Aorta (tissue), 5 donors: ENCODE data around the gene PVALB. TPM values are rescaled to one million over a fixed set of nuclear protein-coding genes. Genes with fewer than 3 reads are reported as not detected.

Experiments used
- ATAC-seq: fragments of 200-7000 bp; cut with Tn5 transposase; one replicate; pipeline ENCODE4 v1.9.1; 2022; ENCODE audit warnings: moderate library complexity; ENCODE audit not compliant: low FRiP score
- DNase-seq, 2 donors: peaks; one replicate each; pipeline ENCODE4 v3.0.0-alpha.2; 2020
- H3K27ac ChIP-seq, 2 donors: one replicate each; pipeline ENCODE4 v1.5.1; 2013; ENCODE audit warnings: low read length in 2 of 2, mild to moderate bottlenecking in 2 of 2, moderate library complexity in 2 of 2, control low read depth in 1 of 2, inconsistent platforms in 1 of 2, low read depth in 1 of 2
- H3K27me3 ChIP-seq, 2 donors: one replicate each; pipeline ENCODE4 v1.6.1; 2013; ENCODE audit warnings: control low read depth in 1 of 2, low read length in 1 of 2, mild to moderate bottlenecking in 1 of 2, moderate library complexity in 1 of 2; ENCODE audit not compliant: insufficient read depth in 2 of 2, control insufficient read depth in 1 of 2
- H3K36me3 ChIP-seq, 2 donors: one replicate each; pipeline ENCODE4 v1.6.1; 2013; ENCODE audit warnings: control low read depth in 1 of 2, low read length in 1 of 2, mild to moderate bottlenecking in 1 of 2; ENCODE audit not compliant: insufficient read depth in 2 of 2, control insufficient read depth in 1 of 2
- H3K4me1 ChIP-seq, 2 donors: one replicate each; pipeline ENCODE4 v1.6.1; 2013; ENCODE audit warnings: low read length in 2 of 2, control low read depth in 1 of 2, mild to moderate bottlenecking in 1 of 2, moderate library complexity in 1 of 2; ENCODE audit not compliant: insufficient read depth in 2 of 2, control insufficient read depth in 1 of 2
- H3K4me3 ChIP-seq, 2 donors: one replicate each; pipeline ENCODE4 v1.5.1; 2013; ENCODE audit warnings: low read length in 2 of 2, control low read depth in 1 of 2, mild to moderate bottlenecking in 1 of 2
- H3K9me3 ChIP-seq: one replicate; pipeline ENCODE4 v1.6.1; 2013; ENCODE audit warnings: mild to moderate bottlenecking, low read length; ENCODE audit not compliant: control insufficient read depth
- WGBS, 2 donors: extraction: QIAGEN DNeasy Blood & Tissue Kit; methylation state at CpG; one replicate each; pipeline ENCODE4 v1.1.7; 2013; 5-methylcytosine and 5-hydroxymethylcytosine counted together
- intact Hi-C, 2 donors: fragments of 100-400 bp; cut with DNase I; formaldehyde crosslinking; loops; one replicate each; pipeline versions ENCODE4 v1.14.2 to v1.15.0; 2022
- polyA plus RNA-seq, 2 donors: library from polyadenylated mRNA; stranded (reverse); fragments of 200-250 nt; gene quantifications; one replicate each; pipeline ENCODE4 v1.2.3, GENCODE V29; 2013
- total RNA-seq, 2 donors: library from RNA; stranded (reverse); fragmentation: NEBNext Ultra II Directional; extraction: Animal tissue kit (Norgen Biotek cat#: 25700); gene quantifications; one replicate each; pipeline ENCODE4 v1.2.1, GENCODE V29; 2021
- donor health status: healthy with polysubstance abuse.
- donor health status: Bipolar disorder and iron deficiency.
- donor health status: DM: no; HTN: no; CAD: no.
- donor health status: DM: no; HTN: no; CAD: no.
- donor health status: DM: yes; HTN: yes; CAD: no.

Gene PVALB
- total and polyA plus RNA-seq, 4 donors = not detected

- Histone ChIP-seq H3K9me3 (no peaks in the 10 kb centered on the region), H3K4me3 (no peak overlapping the region), H3K27me3 (no peaks in the 10 kb centered on the region), H3K27ac (no peak overlapping the region), H3K4me1 (no peaks in the 10 kb centered on the region), H3K36me3 (no peaks in the 10 kb centered on the region)
- intact Hi-C loops = no loop called here
- DNase-seq (no peak), ATAC-seq (no peak)
- WGBS, 2 donors = 93 to 95% methylated on average over 5 of the region's 5 CpGs
These were observed 48.7 kb downstream of the PVALB start for GRCh38 chr22:36768141-36768540.

DNA sequence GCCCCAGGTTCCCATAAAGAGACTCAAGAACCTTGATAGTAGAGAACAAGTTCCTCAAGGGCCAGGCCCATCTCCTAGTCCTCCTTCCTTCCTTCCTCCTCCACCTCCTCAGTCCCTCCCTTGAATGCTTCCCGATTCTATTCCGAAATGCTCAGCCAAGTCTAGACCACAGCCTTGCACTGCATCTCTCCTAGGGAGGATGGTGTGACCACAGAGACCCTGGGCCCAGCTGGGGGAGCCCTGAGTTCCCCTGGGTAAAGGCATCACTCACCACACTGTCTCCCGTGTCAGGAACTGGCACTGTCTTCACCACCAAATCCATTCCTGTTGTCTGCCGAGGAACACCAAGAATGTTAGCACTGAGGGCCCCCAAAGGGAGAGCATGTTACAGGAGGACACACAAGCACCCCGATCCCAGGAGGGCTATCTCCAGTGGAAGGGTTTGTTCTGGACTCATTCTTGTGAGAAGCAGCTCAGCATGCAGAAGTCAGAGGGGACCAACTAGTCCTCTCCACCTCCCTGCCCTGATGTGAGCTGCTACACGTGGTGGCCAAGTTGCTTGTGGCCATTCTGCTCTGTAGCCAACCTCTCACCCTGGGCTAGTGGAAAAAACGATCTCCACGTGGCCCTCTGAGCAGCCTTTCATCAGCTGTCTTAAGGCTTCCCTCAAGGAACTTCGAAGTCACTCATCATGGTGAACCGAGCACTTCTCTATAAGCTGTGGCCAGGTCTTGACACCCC, 49.6 kb downstream of the PVALB start:
- H3K9me3 ChIP-seq = no peaks in the 10 kb centered on the region
- WGBS, 2 donors = 90 to 91% methylated on average over 10 of the region's 10 CpGs
- H3K27ac ChIP-seq = no peak overlapping the region
- ATAC-seq = no peak
- DNase-seq = peak in 1 of 2 donors; percentile 15
- intact Hi-C loops = no loop called here
- no peaks in the 10 kb centered on the region for H3K27me3 ChIP-seq
- no peak overlapping the region for H3K4me3 ChIP-seq
- H3K36me3 ChIP-seq = no peaks in the 10 kb centered on the region
- H3K4me1 ChIP-seq = no peaks in the 10 kb centered on the region

GRCh38 chr22:36765943-36766450, 50.8 kb downstream of the PVALB start:
- Histone ChIP-seq H3K4me3 (no peak overlapping the region), H3K27ac (no peak overlapping the region), H3K27me3 (no peaks in the 10 kb centered on the region), H3K4me1 (no peaks in the 10 kb centered on the region), H3K36me3 (no peaks in the 10 kb centered on the region), H3K9me3 (no peaks in the 10 kb centered on the region)
- DNase-seq (peak in 1 of 2 donors; percentile 5), ATAC-seq (peak; percentile 37)
- 78 to 80% methylated on average over 11 of the region's 11 CpGs for WGBS, 2 donors
- intact Hi-C loops = no loop called here

GRCh38 chr22:36765131-36765942, 51.5 kb downstream of the PVALB start:
- intact Hi-C loops = no loop called here
- no peak overlapping the region for H3K27ac ChIP-seq
- H3K4me1 ChIP-seq = no peaks in the 10 kb centered on the region
- 92 to 93% methylated on average over 17 of the region's 17 CpGs for WGBS, 2 donors
- no peaks in the 10 kb centered on the region for H3K9me3 ChIP-seq
- no peak overlapping the region for H3K4me3 ChIP-seq
- H3K36me3 ChIP-seq = no peaks in the 10 kb centered on the region
- H3K27me3 ChIP-seq = no peaks in the 10 kb centered on the region
- DNase-seq (peak in 1 of 2 donors; percentile 19), ATAC-seq (no peak)

DNA sequence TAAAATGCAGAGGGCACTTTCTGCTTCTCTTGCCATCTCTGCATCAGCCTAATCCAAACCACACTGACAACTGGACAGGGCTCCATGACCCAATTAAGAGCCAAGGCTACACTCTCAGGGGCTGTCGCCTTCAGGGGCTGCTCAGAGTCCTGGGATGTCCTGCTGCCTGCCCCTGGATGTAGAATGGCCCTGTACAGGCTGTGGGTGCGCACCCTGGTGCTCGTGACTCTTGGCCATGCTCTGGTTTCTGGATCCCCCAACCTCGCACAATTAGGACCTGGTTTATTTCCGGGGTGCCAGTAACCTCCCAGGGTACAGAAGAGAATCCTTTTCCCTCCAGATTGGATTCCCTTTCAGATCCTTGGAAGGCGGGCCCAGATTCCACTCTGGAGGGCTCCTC, 52.2 kb downstream of the PVALB start:
- Histone ChIP-seq H3K36me3 (no peaks in the 10 kb centered on the region), H3K27me3 (no peaks in the 10 kb centered on the region), H3K4me1 (no peaks in the 10 kb centered on the region), H3K4me3 (no peak overlapping the region), H3K9me3 (no peaks in the 10 kb centered on the region), H3K27ac (no peak overlapping the region)
- intact Hi-C loops = no loop called here
- WGBS, 2 donors = 95% methylated on average over 6 of the region's 6 CpGs
- ATAC-seq = no peak
- DNase-seq = peak in 1 of 2 donors; percentile 22

GRCh38 chr22:36764060-36764459, 52.8 kb downstream of the PVALB start:
- Histone ChIP-seq H3K9me3 (no peaks in the 10 kb centered on the region), H3K27me3 (no peaks in the 10 kb centered on the region), H3K36me3 (no peaks in the 10 kb centered on the region), H3K4me1 (no peaks in the 10 kb centered on the region), H3K4me3 (no peak overlapping the region), H3K27ac (no peak overlapping the region)
- intact Hi-C loops = no loop called here
- DNase-seq (no peak), ATAC-seq (no peak)
- WGBS, 2 donors = 90% methylated on average over 9 of the region's 9 CpGs

DNA sequence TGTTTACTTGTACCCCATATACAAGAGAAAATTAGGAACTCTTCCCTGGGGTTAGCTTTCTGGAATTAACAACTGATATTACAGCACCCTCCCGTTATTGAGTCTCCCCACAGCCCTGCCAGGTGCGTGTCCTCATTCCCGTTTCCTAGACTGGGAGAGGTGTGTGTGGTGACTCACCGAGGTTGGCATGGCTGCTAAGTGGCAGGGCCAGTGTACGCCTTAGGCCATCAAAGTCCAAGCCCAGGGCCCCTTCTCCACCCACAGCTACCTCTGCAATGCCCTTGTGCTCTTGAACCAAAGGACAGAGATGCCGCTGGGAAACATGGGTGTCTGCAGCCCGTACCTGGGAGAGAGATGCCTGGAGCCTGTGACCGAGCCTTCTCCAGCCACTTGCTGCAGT, 53.3 kb downstream of the PVALB start:
- DNase-seq (no peak), ATAC-seq (no peak)
- intact Hi-C loops = no loop called here
- Histone ChIP-seq H3K36me3 (no peaks in the 10 kb centered on the region), H3K27ac (no peak overlapping the region), H3K9me3 (no peaks in the 10 kb centered on the region), H3K4me3 (no peak overlapping the region), H3K4me1 (no peaks in the 10 kb centered on the region), H3K27me3 (no peaks in the 10 kb centered on the region)
- 85 to 87% methylated on average over 8 of the region's 8 CpGs for WGBS, 2 donors

DNA sequence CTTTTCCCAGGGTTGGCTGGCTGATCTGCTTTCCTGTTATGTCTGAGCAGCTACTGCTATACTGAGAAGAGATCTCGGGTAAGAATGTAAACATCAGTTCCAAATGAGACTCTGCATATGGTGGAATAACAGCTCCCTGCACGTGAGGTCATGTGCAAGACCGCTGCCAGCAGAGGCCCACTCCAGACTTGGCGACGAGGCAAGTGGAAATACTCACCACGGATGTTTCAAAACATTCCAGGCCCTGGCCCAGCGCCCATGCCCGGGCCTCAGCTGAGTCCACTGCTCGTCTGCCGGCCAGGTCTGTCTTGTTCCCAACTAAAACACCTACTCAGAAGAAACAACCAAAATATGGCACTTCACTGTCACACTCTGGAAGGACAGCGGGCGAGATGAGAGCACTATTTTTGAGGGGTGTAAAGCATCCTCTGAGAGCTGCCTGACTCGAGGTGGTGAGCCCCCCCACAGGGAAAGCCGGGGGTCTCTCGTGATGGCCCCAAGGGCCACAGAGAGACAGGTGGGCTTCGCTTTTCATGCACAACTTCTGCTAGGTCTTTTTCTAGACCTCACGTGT, 54.1 kb downstream of the PVALB start:
- Histone ChIP-seq H3K4me3 (no peak overlapping the region), H3K27ac (no peak overlapping the region), H3K4me1 (no peaks in the 10 kb centered on the region), H3K9me3 (no peaks in the 10 kb centered on the region), H3K36me3 (no peaks in the 10 kb centered on the region), H3K27me3 (no peaks in the 10 kb centered on the region)
- intact Hi-C loops = no loop called here
- WGBS, 2 donors = 38% methylated on average over 17 of the region's 17 CpGs
- ATAC-seq (no peak), DNase-seq (no peak)
